GM23248 (cell line): ENCODE data around the gene ALDH3B2. TPM values are rescaled to one million over a fixed set of nuclear protein-coding genes. Genes with fewer than 3 reads are reported as not detected.
"Not testable (repeated sequence)": the region's sequence is repeated elsewhere in the genome, so short reads cannot be mapped to it uniquely, and the experiment has no call there.

Experiments
- DNase-seq: peaks from one replicate; pipeline ENCODE4 v3.0.0-alpha.2; 2015
- H2AFZ ChIP-seq: fragments of 200-600 bp; sonication (generic); 2 replicates; pipeline ENCODE4 v1.6.1; 2016; ENCODE audit warnings: antibody characterized with exemption
- H3F3A ChIP-seq: fragments of 200-600 bp; sonication (generic); 2 replicates; pipeline ENCODE4 v1.6.1; 2016; ENCODE audit warnings: mild to moderate bottlenecking, antibody characterized with exemption, mixed run types; ENCODE audit not compliant: insufficient read depth
- H3K27ac ChIP-seq: fragments of 200-600 bp; sonication (generic); 2 replicates; pipeline ENCODE4 v1.5.1; 2016; ENCODE audit warnings: mild to moderate bottlenecking
- H3K27me3 ChIP-seq: fragments of 200-600 bp; sonication (generic); replicated peaks from 2 replicates; pipeline ENCODE4 v1.6.1; 2016; ENCODE audit warnings: mild to moderate bottlenecking; ENCODE audit not compliant: insufficient read depth
- H3K36me3 ChIP-seq: fragments of 200-600 bp; sonication (generic); 2 replicates; pipeline ENCODE4 v1.6.1; 2016; ENCODE audit warnings: low read depth, mild to moderate bottlenecking
- H3K4me1 ChIP-seq: fragments of 200-600 bp; sonication (generic); 2 replicates; pipeline ENCODE4 v1.6.1; 2016; ENCODE audit warnings: mild to moderate bottlenecking; ENCODE audit not compliant: insufficient read depth
- H3K4me2 ChIP-seq: fragments of 200-600 bp; sonication (generic); one replicate; pipeline ENCODE4 v1.6.1; 2016; ENCODE audit warnings: mild to moderate bottlenecking; ENCODE audit not compliant: unreplicated experiment
- H3K4me3 ChIP-seq: fragments of 200-600 bp; sonication (generic); 2 replicates; pipeline ENCODE4 v1.5.1; 2016; ENCODE audit warnings: mild to moderate bottlenecking
- H3K79me2 ChIP-seq: fragments of 200-600 bp; sonication (generic); 2 replicates; pipeline ENCODE4 v1.6.1; 2016; ENCODE audit warnings: mild to moderate bottlenecking; ENCODE audit not compliant: insufficient read depth
- H3K9ac ChIP-seq: fragments of 200-600 bp; sonication (generic); 2 replicates; pipeline ENCODE4 v1.6.1; 2016; ENCODE audit warnings: mild to moderate bottlenecking
- H3K9me2 ChIP-seq: fragments of 200-600 bp; sonication (generic); 2 replicates; pipeline ENCODE4 v1.6.1; 2016; ENCODE audit warnings: mixed run types, mild to moderate bottlenecking, moderate library complexity; ENCODE audit not compliant: insufficient read depth
- H3K9me3 ChIP-seq: fragments of 200-600 bp; sonication (generic); one replicate; pipeline ENCODE4 v1.6.1; 2017; ENCODE audit warnings: low read depth
- H4K20me1 ChIP-seq: fragments of 200-600 bp; sonication (generic); 2 replicates; pipeline ENCODE4 v1.6.0; 2016; ENCODE audit not compliant: insufficient read depth
- EZH2 ChIP-seq: fragments of 200-600 bp; sonication (generic); IDR thresholded peaks from 2 replicates; pipeline ENCODE4 v1.6.1; 2018; ENCODE audit warnings: antibody characterized with exemption, mild to moderate bottlenecking; ENCODE audit not compliant: insufficient read depth, poor library complexity, severe bottlenecking
- EZH2phosphoT487 ChIP-seq: fragments of 200-600 bp; sonication (generic); IDR thresholded peaks from 2 replicates; pipeline ENCODE4 v1.6.1; 2018; ENCODE audit warnings: antibody characterized with exemption, moderate library complexity, mild to moderate bottlenecking, low read depth; ENCODE audit not compliant: insufficient read depth
- WGBS, 2 experiments: methylation state at CpG; one replicate each; pipeline ENCODE4 v1.1.6; 2015 to 2017; ENCODE audit warnings: low lambda C conversion rate in 2 of 2, low coverage in 1 of 2; ENCODE audit errors: missing lambda C conversion rate in 2 of 2; 5-methylcytosine and 5-hydroxymethylcytosine counted together
- in situ Hi-C: fragments of 300-500 bp; cut with MboI; formaldehyde crosslinking; loops from 2 replicates; pipeline ENCODE4 v1.15.0; 2020
- polyA plus RNA-seq: library from polyadenylated mRNA; unstranded; fragments of >200 nt; fragmentation: Nextera tagmentation; extraction: Ambion mirVana; gene quantifications from 2 replicates; pipeline ENCODE4 v1.2.1, GENCODE V29; 2016
- total RNA-seq: library from RNA; depleted of rRNA; stranded (reverse); fragments of >200 nt; shearing (Covaris generic); gene quantifications from 2 replicates; pipeline ENCODE4 v1.2.3, GENCODE V29; 2014

ALDH3B2 gene
- total and polyA plus RNA-seq, 2 experiments from 2014 or later = not detected

DNA sequence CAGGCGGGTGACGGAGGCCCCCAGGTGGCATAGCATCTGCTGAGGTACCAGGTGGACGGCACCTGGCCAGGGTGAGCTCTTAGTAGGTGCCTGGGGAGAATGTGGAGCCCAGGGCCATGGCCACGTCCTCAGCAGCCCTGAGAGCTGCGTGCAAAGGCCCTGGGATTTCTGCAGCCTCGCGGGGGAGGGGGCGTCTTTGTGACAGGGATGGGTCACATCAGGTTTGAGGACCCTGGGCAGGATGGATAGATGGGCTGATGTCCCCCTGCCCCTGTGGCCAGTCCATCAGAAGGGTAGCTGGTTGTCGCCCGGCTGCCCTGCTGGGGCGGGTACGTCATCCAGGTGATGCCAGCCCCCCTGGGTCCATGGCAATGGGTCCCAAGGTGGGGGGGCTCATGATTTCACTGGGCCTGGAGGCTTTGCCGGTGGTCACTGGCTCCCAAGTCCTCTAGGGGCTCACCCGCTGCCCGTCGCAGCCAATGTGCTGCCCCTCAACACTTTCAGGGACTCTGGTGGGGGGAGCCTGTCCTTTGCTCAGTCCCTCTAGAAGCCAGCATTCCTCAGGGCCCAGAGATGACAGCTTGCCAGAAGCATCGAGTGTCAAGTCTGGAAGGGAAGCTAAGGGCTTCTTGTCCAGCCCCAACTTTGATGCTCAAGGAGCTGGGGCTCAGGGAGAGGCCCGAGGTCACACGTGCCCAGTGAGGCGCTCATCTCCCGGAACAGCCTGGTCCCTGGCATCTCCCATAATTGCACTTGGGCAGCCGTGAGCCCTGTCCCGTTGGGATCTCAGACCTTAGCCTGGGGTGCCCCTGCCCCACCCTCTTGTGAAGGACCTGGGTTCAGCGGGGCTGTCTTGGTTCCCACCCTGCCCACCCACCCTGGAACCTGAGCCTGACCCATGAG lies 35.6 kb downstream of the ALDH3B2 start:
- H3K4me1 ChIP-seq = no peaks in the 10 kb centered on the region
- DNase-seq = no peak
- no peak overlapping the region for H2AFZ ChIP-seq
- no peaks in the 10 kb centered on the region for H3K79me2 ChIP-seq
- H3K36me3 ChIP-seq = no peaks in the 10 kb centered on the region
- in situ Hi-C loops = no loop called here
- no peaks in the 10 kb centered on the region for H3K9me3 ChIP-seq
- H3F3A ChIP-seq = no peaks in the 10 kb centered on the region
- H3K4me2 ChIP-seq = no peak overlapping the region
- H3K4me3 ChIP-seq = no peak overlapping the region
- no peaks in the 10 kb centered on the region for H3K9me2 ChIP-seq
- peaks cover 8% of the 10 kb centered on the region; the same call in 1 of the 2 replicates for H3K27me3 ChIP-seq
- no peak overlapping the region for H3K9ac ChIP-seq
- no peak overlapping the region for H3K27ac ChIP-seq
- H4K20me1 ChIP-seq = no peaks in the 10 kb centered on the region
- WGBS, 2 experiments = 59 to 61% methylated on average over 24 of the region's 24 CpGs
- TF ChIP-seq EZH2phosphoT487 (no peak), EZH2 (no peak)

DNA sequence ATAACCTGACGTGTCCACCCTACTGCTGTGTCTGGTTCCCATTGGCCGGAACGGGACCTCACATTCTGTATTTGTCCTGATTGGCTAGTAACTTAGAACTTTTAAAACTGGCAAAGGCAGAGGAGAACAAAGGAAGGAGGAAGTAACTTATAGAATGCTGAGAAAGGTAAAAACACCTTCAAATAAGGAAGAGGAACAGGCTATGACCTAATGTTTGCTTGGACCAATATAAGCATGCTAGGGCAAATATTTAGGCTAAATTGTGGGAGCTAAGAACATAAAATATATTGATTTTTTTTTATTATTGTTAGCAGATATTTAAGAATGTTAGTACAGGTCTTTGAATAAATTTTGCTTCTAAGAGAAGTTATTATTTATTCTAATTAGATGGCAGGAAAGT lies 37.0 kb downstream of the ALDH3B2 start:
- H3K27me3 ChIP-seq, H3K9me3 ChIP-seq, H3F3A ChIP-seq, H3K9me2 ChIP-seq, H3K4me3 ChIP-seq, H3K4me2 ChIP-seq, H3K4me1 ChIP-seq, in situ Hi-C loops, H3K36me3 ChIP-seq, H4K20me1 ChIP-seq, H3K79me2 ChIP-seq, H3K9ac ChIP-seq, H2AFZ ChIP-seq, DNase-seq, H3K27ac ChIP-seq: not testable (repeated sequence)
- WGBS, 2 experiments = 57 to 60% methylated on average over 3 of the region's 3 CpGs

DNA sequence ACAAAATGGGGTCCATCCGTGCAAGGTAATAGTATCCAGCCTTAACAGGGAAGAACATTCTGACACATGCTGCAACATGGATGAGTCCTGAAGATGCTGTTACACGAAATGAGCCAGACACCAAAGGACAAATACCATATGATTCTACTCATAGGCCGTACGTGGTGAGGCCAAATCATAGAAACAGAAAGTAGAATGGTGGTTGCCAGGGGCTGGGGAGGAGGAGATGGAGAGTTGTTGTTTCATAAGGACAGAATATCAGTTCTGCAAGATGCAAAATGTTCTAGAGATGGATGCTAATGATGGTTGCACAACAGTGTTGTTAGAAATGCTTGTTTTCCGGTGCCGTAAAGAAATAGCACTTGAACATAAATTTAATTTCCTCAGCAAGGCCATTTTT lies 37.5 kb downstream of the ALDH3B2 start:
- H3K4me3 ChIP-seq = no peak overlapping the region
- peaks cover 8% of the 10 kb centered on the region; the same call in 1 of the 2 replicates for H3K27me3 ChIP-seq
- in situ Hi-C loops = no loop called here
- H4K20me1 ChIP-seq = no peaks in the 10 kb centered on the region
- no peaks in the 10 kb centered on the region for H3K9me3 ChIP-seq
- H3K4me2 ChIP-seq = no peak overlapping the region
- peak; percentile 39 for DNase-seq
- 39 to 43% methylated on average over 6 of the region's 6 CpGs for WGBS, 2 experiments
- no peaks in the 10 kb centered on the region for H3K4me1 ChIP-seq
- no peak overlapping the region for H3K9ac ChIP-seq
- H2AFZ ChIP-seq = no peak overlapping the region
- no peaks in the 10 kb centered on the region for H3F3A ChIP-seq
- no peaks in the 10 kb centered on the region for H3K9me2 ChIP-seq
- H3K36me3 ChIP-seq = no peaks in the 10 kb centered on the region
- TF ChIP-seq EZH2phosphoT487 (no peak), EZH2 (no peak)
- no peaks in the 10 kb centered on the region for H3K79me2 ChIP-seq
- no peak overlapping the region for H3K27ac ChIP-seq

DNA sequence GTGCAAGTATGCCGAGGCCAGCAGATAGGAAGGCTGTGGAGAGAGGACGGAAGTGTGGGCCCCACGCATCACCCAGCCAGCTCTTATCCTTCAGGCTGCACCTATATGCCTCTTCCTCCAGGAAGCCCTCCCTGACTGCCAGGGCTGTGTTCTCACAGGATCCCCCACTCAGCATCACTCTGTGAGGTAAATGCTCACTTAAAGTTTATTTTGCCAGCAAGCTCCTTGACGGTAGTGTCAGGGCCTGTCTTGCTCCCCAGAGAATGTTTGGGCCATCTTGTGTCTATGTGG lies 39.2 kb downstream of the ALDH3B2 start:
- WGBS, 2 experiments = 82% methylated on average over 4 of the region's 4 CpGs
- no peaks in the 10 kb centered on the region for H3F3A ChIP-seq
- no peak overlapping the region for H3K9ac ChIP-seq
- no peaks in the 10 kb centered on the region for H4K20me1 ChIP-seq
- H3K27ac ChIP-seq = no peak overlapping the region
- no peak overlapping the region for H2AFZ ChIP-seq
- no peak overlapping the region for H3K4me2 ChIP-seq
- TF ChIP-seq EZH2 (no peak), EZH2phosphoT487 (no peak)
- in situ Hi-C loops = no loop called here
- 0 out of 2 replicates have a peak, but pooled peaks cover 1% of the 10 kb centered on the region for H3K27me3 ChIP-seq
- H3K36me3 ChIP-seq = no peaks in the 10 kb centered on the region
- no peak for DNase-seq
- no peaks in the 10 kb centered on the region for H3K9me2 ChIP-seq
- no peaks in the 10 kb centered on the region for H3K4me1 ChIP-seq
- H3K79me2 ChIP-seq = no peaks in the 10 kb centered on the region
- no peak overlapping the region for H3K4me3 ChIP-seq
- H3K9me3 ChIP-seq = no peaks in the 10 kb centered on the region
